WI38 (cell line): ENCODE measurements around the gene ZSWIM6.

Source experiments
- H3K4me3 ChIP-seq: 2 replicates; pipeline ENCODE4 v1.5.1; 2011; ENCODE audit warnings: low read depth, mild to moderate bottlenecking, control low read depth, low read length
- TF ChIP-seq, protein P1 (sequence below): IDR thresholded peaks from 2 replicates; pipeline ENCODE4 v1.5.1; 2012; ENCODE audit warnings: low read depth, mild to moderate bottlenecking, control low read depth, low read length

Gene ZSWIM6

DNA sequence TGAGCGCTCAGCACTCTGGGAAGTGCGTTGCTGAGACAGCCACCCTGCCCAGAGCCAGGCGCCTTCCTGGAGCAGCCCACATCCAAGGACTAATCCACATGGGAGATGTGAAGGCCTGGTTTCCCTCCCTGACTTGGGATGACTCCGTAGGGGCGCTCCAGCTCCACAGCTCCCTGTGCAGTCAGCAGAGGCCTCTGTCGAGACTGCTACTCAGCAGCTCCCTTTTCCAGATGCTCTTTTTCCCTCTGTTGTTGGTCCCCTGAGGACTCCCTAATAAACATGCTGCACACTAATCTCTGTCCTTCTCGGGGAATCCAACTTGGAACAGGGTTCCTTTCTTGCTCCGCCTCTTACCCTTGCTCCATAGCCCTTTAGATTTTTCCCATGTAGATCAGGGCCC is 237.3 kb downstream of the ZSWIM6 start:
- TF ChIP-seq, protein P1, sequence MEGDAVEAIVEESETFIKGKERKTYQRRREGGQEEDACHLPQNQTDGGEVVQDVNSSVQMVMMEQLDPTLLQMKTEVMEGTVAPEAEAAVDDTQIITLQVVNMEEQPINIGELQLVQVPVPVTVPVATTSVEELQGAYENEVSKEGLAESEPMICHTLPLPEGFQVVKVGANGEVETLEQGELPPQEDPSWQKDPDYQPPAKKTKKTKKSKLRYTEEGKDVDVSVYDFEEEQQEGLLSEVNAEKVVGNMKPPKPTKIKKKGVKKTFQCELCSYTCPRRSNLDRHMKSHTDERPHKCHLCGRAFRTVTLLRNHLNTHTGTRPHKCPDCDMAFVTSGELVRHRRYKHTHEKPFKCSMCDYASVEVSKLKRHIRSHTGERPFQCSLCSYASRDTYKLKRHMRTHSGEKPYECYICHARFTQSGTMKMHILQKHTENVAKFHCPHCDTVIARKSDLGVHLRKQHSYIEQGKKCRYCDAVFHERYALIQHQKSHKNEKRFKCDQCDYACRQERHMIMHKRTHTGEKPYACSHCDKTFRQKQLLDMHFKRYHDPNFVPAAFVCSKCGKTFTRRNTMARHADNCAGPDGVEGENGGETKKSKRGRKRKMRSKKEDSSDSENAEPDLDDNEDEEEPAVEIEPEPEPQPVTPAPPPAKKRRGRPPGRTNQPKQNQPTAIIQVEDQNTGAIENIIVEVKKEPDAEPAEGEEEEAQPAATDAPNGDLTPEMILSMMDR: no peak
- no peak overlapping the region for H3K4me3 ChIP-seq

DNA sequence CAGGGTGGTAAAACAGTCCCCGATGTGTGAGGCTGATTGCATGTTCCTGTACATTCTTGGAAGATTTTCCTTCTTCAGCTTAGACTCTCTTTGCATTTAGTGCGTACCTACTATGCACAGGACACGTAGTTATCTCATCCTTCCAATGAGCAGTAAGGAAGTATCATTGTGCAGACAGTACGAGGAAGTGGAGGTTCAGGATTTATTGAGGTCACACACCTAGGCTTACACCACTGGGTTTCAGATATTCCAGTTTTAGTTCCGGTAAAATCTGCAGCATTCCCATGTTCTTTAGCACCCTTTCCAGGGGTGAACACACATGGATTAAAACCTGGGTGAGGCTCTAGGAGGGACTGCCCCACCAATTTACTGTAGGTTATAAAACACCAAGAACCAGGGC is 238.7 kb downstream of the ZSWIM6 start:
- TF ChIP-seq, protein P1: no peak
- no peak overlapping the region for H3K4me3 ChIP-seq

- TF ChIP-seq, protein P1: no peak
- no peak overlapping the region for H3K4me3 ChIP-seq
Measured at GRCh38 chr5:61572959-61573358, 240.9 kb downstream of the ZSWIM6 start.

GRCh38 chr5:61575103-61575502 is 243.0 kb downstream of the ZSWIM6 start:
- H3K4me3 ChIP-seq: no peak overlapping the region
- TF ChIP-seq, protein P1: no peak

DNA sequence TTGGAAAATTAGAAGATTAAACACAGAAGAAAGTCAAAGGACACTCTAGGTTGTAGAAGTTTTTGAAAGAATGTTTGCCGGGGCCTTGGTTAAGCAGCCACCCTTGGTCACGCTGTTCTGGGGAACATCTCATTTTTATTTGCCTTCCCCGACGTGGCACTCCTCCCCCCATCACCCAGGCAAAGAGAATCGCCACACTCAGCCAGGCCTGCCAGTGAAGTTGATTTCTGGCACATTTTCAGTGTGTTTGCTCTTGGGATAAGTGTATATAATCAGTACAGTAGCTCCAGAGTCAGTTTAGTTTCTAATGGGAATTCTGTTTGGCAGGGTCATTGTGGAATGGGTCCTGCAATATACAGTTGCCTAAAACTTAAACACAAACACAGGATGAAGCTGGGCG is 243.5 kb downstream of the ZSWIM6 start:
- TF ChIP-seq, protein P1: no peak
- no peak overlapping the region for H3K4me3 ChIP-seq

DNA sequence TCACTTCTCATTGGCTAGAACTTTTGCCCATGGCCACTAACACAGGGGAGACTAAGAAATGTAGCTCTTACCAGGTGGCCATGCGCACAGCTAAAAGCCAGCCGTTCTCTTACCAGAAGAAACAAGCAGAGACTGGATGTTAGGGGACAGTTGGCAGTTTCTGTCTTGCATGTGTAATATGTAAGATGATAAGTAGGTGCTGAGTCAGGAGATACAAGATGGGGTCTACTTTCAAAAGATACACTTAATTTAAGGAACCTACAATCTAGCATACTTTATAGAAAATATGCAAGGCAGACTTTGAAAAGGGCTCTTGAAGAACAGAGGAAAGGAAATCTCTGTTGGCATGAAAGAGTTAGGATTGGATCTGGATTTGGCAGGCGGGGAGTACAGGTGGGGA is 244.5 kb downstream of the ZSWIM6 start:
- H3K4me3 ChIP-seq: no peak overlapping the region
- TF ChIP-seq, protein P1: no peak

GRCh38 chr5:61578858-61579503 is 246.9 kb downstream of the ZSWIM6 start:
- TF ChIP-seq, protein P1: no peak
- H3K4me3 ChIP-seq: no peak overlapping the region
